Kidney epithelial cell (primary cell): ENCODE measurements around the gene WDR90. TPM values are rescaled to one million over a fixed set of nuclear protein-coding genes. Genes with fewer than 3 reads are reported as not detected.

ENCODE experiments used
- DNase-seq: peaks from one replicate; pipeline ENCODE4 v3.0.0-alpha.2; 2010; ENCODE audit warnings: low read depth
- H3K27me3 ChIP-seq: 2 replicates; pipeline ENCODE4 v1.6.0; 2011; ENCODE audit warnings: low read length; ENCODE audit not compliant: control insufficient read depth, insufficient read depth
- H3K36me3 ChIP-seq: 2 replicates; pipeline ENCODE4 v1.5.1; 2011; ENCODE audit warnings: low read length; ENCODE audit not compliant: control insufficient read depth, insufficient read depth
- H3K4me3 ChIP-seq: 2 replicates; pipeline ENCODE4 v1.5.1; 2011; ENCODE audit warnings: low read depth, mild to moderate bottlenecking, control low read depth, low read length
- total RNA-seq: library from RNA; depleted of rRNA; stranded (reverse); fragments of >200 nt; gene quantifications from 2 replicates; pipeline ENCODE4 v1.2.3, GENCODE V29; 2015
- TF ChIP-seq, protein P1 (sequence below): IDR thresholded peaks from 2 replicates; pipeline ENCODE4 v1.5.1; 2011; ENCODE audit warnings: mild to moderate bottlenecking, moderate library complexity, low read length, control low read depth, inconsistent platforms; ENCODE audit not compliant: insufficient read depth, poor library complexity, severe bottlenecking

Gene WDR90
- total RNA-seq, 1 donor from 2014 or later, result 17.0 TPM

DNA sequence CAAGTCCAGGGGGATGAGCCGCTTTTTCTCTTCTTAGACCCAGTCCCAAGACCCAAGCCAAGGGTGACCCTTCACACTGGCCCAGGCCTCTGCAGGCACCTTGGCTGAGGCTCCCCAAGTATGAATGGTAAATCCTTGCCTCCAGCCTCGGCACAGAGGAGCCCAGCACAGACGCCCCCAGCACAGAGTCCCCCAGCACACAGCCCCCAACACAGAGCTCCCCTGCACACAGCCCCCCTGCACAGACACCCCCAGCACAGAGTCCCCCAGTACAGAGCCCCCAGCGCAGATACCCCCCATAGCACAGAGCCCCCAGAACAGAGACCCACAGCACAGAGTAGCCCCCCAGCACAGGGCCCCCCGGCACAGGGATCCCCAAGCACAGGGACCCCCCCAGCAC, 8.6 kb upstream of the WDR90 start:
- TF ChIP-seq, protein P1, sequence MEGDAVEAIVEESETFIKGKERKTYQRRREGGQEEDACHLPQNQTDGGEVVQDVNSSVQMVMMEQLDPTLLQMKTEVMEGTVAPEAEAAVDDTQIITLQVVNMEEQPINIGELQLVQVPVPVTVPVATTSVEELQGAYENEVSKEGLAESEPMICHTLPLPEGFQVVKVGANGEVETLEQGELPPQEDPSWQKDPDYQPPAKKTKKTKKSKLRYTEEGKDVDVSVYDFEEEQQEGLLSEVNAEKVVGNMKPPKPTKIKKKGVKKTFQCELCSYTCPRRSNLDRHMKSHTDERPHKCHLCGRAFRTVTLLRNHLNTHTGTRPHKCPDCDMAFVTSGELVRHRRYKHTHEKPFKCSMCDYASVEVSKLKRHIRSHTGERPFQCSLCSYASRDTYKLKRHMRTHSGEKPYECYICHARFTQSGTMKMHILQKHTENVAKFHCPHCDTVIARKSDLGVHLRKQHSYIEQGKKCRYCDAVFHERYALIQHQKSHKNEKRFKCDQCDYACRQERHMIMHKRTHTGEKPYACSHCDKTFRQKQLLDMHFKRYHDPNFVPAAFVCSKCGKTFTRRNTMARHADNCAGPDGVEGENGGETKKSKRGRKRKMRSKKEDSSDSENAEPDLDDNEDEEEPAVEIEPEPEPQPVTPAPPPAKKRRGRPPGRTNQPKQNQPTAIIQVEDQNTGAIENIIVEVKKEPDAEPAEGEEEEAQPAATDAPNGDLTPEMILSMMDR, result no peak
- no peak for DNase-seq
- Histone ChIP-seq H3K4me3 (no peak overlapping the region), H3K27me3 (no peaks in the 10 kb centered on the region), H3K36me3 (no peaks in the 10 kb centered on the region)

DNA sequence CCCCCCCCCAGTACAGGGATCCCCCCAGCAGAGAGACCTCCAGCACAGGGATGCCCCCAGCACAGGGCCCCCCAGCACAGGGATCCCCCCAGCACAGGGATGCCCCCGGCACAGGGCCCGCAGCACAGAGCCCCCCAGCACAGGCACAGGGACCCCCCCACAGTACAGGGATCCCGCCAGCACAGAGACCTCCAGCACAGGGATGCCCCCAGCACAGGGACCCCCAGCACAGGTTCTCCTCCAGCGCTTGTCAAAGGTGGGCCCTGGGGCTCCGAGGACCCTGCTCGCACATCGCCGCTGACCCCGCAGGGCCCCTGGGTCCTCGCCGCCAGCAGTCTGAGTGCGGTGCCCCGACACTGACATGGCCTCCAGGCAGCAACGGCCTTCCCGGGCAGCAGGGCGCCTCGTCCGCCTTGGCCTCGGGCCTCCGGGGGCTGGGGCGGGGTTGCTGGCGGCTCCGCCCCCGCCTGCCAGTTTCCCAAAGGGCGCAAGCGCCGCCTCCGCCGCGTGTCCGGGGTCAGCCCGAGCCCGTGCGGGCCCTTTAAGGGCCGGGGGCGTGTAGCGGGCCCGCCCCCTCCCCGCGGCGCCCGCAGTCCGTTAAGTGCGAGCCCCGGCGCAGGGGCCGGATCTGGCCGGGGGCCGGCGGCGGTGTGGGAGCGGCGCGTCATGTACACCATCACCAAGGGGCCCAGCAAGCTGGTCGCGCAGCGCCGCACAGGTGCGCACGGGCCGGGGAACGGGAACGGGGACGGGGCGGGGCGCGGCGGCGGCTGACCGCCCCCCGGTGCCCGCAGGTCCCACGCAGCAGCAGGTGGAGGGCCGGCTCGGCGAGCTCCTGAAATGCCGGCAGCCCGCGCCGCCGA, 7.6 kb upstream of the WDR90 start, which contains the start of gene MCRIP2:
Gene MCRIP2 (plus strand): TSS at position 503 of the 863 bp plus-strand sequence. CDS start 164 bp downstream, at position 667.
- no peaks in the 10 kb centered on the region for H3K27me3 ChIP-seq
- DNase-seq, result no peak

GRCh38 chr16:642189-643049, 6.7 kb upstream of the WDR90 start:
- H3K4me3 ChIP-seq, result peak overlapping the region; percentile 61
- H3K27me3 ChIP-seq, result no peaks in the 10 kb centered on the region
- H3K36me3 ChIP-seq, result no peaks in the 10 kb centered on the region
- TF ChIP-seq, protein P1, result no peak
- no peak for DNase-seq

More for the DNA sequence above, 7.6 kb upstream of the WDR90 start, which contains the start of gene MCRIP2:
- no peaks in the 10 kb centered on the region for H3K36me3 ChIP-seq
- peak within 1 kb of the TSS; percentile 61 for H3K4me3 ChIP-seq
- TF ChIP-seq, protein P1, result no peak

GRCh38 chr16:643050-643368, 6.2 kb upstream of the WDR90 start:
- Histone ChIP-seq H3K4me3 (peak overlapping the region; percentile 61), H3K27me3 (no peaks in the 10 kb centered on the region), H3K36me3 (no peaks in the 10 kb centered on the region)
- TF ChIP-seq, protein P1, result no peak
- no peak for DNase-seq

GRCh38 chr16:644556-644955, 4.6 kb upstream of the WDR90 start:
- Histone ChIP-seq H3K36me3 (no peaks in the 10 kb centered on the region), H3K27me3 (no peaks in the 10 kb centered on the region), H3K4me3 (no peak overlapping the region)
- TF ChIP-seq, protein P1, result no peak
- no peak for DNase-seq
